ENCODE data around the gene MACROD1. TPM values are rescaled to one million over a fixed set of nuclear protein-coding genes. Genes with fewer than 3 reads are reported as not detected.

MACROD1 gene
- total RNA-seq, 1 donor from 2014 or later, result 5.6 TPM

- intact Hi-C loops (cut with micrococcal nuclease), result no loop called here
Measured at GRCh38 chr11:64132191-64132771, 33.6 kb downstream of the MACROD1 start.

GRCh38 chr11:64131683-64132190, 34.2 kb downstream of the MACROD1 start:
- intact Hi-C loops (cut with micrococcal nuclease), result no loop called here

GRCh38 chr11:64130618-64131017, 35.3 kb downstream of the MACROD1 start:
- intact Hi-C loops (cut with micrococcal nuclease), result no loop called here

- intact Hi-C loops (cut with micrococcal nuclease), result no loop called here
Measured at GRCh38 chr11:64129403-64129802, 36.5 kb downstream of the MACROD1 start.

GRCh38 chr11:64128255-64129006, 37.5 kb downstream of the MACROD1 start:
- intact Hi-C loops (cut with micrococcal nuclease), result no loop called here

GRCh38 chr11:64127267-64128072, 38.4 kb downstream of the MACROD1 start:
- intact Hi-C loops (cut with micrococcal nuclease), result no loop called here

GRCh38 chr11:64126796-64127195, 39.1 kb downstream of the MACROD1 start:
- intact Hi-C loops (cut with micrococcal nuclease), result no loop called here

GRCh38 chr11:64126371-64126770, 39.5 kb downstream of the MACROD1 start:
- intact Hi-C loops (cut with micrococcal nuclease), result no loop called here

- intact Hi-C loops (cut with micrococcal nuclease), result no loop called here
Measured at GRCh38 chr11:64125676-64126075, 40.2 kb downstream of the MACROD1 start.

- intact Hi-C loops (cut with micrococcal nuclease), result no loop called here
Measured at GRCh38 chr11:64124147-64124546, 41.8 kb downstream of the MACROD1 start.

GRCh38 chr11:64123679-64124078, 42.2 kb downstream of the MACROD1 start:
- intact Hi-C loops (cut with micrococcal nuclease), result no loop called here

GRCh38 chr11:64122411-64123410, 43.2 kb downstream of the MACROD1 start:
- intact Hi-C loops (cut with micrococcal nuclease), result no loop called here

- intact Hi-C loops (cut with micrococcal nuclease), result no loop called here
Measured at GRCh38 chr11:64121663-64122410, 44.1 kb downstream of the MACROD1 start.

GRCh38 chr11:64120951-64121569, 44.9 kb downstream of the MACROD1 start:
- intact Hi-C loops (cut with micrococcal nuclease), result no loop called here

- intact Hi-C loops (cut with micrococcal nuclease), result no loop called here
Measured at GRCh38 chr11:64119700-64120099, 46.2 kb downstream of the MACROD1 start.

- intact Hi-C loops (cut with micrococcal nuclease), result no loop called here
Measured at GRCh38 chr11:64118876-64119665, 46.8 kb downstream of the MACROD1 start.

GRCh38 chr11:64117763-64118459, 48.0 kb downstream of the MACROD1 start:
- intact Hi-C loops (cut with micrococcal nuclease), result no loop called here
